ENCODE measurements around the gene ZNF33B. TPM values are rescaled to one million over a fixed set of nuclear protein-coding genes. Genes with fewer than 3 reads are reported as not detected.
A peak's percentile ranks its signal among the peaks of the same experiment; 100 is the strongest.

ZNF33B gene
- polyA plus RNA-seq, 1 experiment = 6.1 TPM

- CTCF ChIA-PET = no interaction called here
- Histone ChIP-seq H3K9me3 (ENCODE audit: control insufficient read depth, insufficient read depth, low read length) (no peaks in the 10 kb centered on the region; the same call in 1 of the 2 replicates), H3K27ac (ENCODE audit: low read depth, low read length) (no peak overlapping the region), H3K27me3 (ENCODE audit: control insufficient read depth, insufficient read depth, low read length) (no peaks in the 10 kb centered on the region), H3K4me3 (ENCODE audit: low read depth, low read length) (peak overlapping the region; percentile 85)
- no peak for DNase-seq (ENCODE audit: low read depth, low spot score)
- no peak for TF ChIP-seq CTCF (IDR thresholded peaks at IDR 0.05; ENCODE audit: low read depth, low read length)
- POLR2A ChIA-PET = no interaction called here
Measured at GRCh38 chr10:42551582-42552187, 86.7 kb downstream of the ZNF33B start.

GRCh38 chr10:42549851-42550250 lies 88.5 kb downstream of the ZNF33B start:
- no peak for TF ChIP-seq CTCF (IDR thresholded peaks at IDR 0.05; ENCODE audit: low read depth, low read length)
- no peak overlapping the region for H3K4me3 ChIP-seq (ENCODE audit: low read depth, low read length)
- no peak overlapping the region for H3K27ac ChIP-seq (ENCODE audit: low read depth, low read length)
- CTCF ChIA-PET = no interaction called here
- POLR2A ChIA-PET = no interaction called here
- no peak for DNase-seq (ENCODE audit: low read depth, low spot score)
- no peaks in the 10 kb centered on the region; the same call in 1 of the 2 replicates for H3K9me3 ChIP-seq (ENCODE audit: control insufficient read depth, insufficient read depth, low read length)
- H3K27me3 ChIP-seq (ENCODE audit: control insufficient read depth, insufficient read depth, low read length) = no peaks in the 10 kb centered on the region

- no peak for TF ChIP-seq CTCF (IDR thresholded peaks at IDR 0.05; ENCODE audit: low read depth, low read length)
- no peak for DNase-seq (ENCODE audit: low read depth, low spot score)
- POLR2A ChIA-PET = no interaction called here
- H3K27ac ChIP-seq (ENCODE audit: low read depth, low read length) = no peak overlapping the region
- H3K9me3 ChIP-seq (ENCODE audit: control insufficient read depth, insufficient read depth, low read length) = no peaks in the 10 kb centered on the region; the same call in 1 of the 2 replicates
- CTCF ChIA-PET = no interaction called here
- H3K27me3 ChIP-seq (ENCODE audit: control insufficient read depth, insufficient read depth, low read length) = no peaks in the 10 kb centered on the region
- no peak overlapping the region for H3K4me3 ChIP-seq (ENCODE audit: low read depth, low read length)
Measured at GRCh38 chr10:42548254-42548653, 90.1 kb downstream of the ZNF33B start.

GRCh38 chr10:42544945-42545344 lies 93.4 kb downstream of the ZNF33B start:
- CTCF ChIA-PET = no interaction called here
- POLR2A ChIA-PET = no interaction called here
- DNase-seq (ENCODE audit: low read depth, low spot score) = no peak
- TF ChIP-seq CTCF (IDR thresholded peaks at IDR 0.05; ENCODE audit: low read depth, low read length) = no peak
- no peaks in the 10 kb centered on the region; the same call in 1 of the 2 replicates for H3K9me3 ChIP-seq (ENCODE audit: control insufficient read depth, insufficient read depth, low read length)
- no peaks in the 10 kb centered on the region for H3K27me3 ChIP-seq (ENCODE audit: control insufficient read depth, insufficient read depth, low read length)
- H3K27ac ChIP-seq (ENCODE audit: low read depth, low read length) = no peak overlapping the region
- no peak overlapping the region for H3K4me3 ChIP-seq (ENCODE audit: low read depth, low read length)

GRCh38 chr10:42543840-42544372 lies 94.5 kb downstream of the ZNF33B start:
- CTCF ChIA-PET = no interaction called here
- no peak overlapping the region for H3K4me3 ChIP-seq (ENCODE audit: low read depth, low read length)
- no peak overlapping the region for H3K27ac ChIP-seq (ENCODE audit: low read depth, low read length)
- POLR2A ChIA-PET = no interaction called here
- no peaks in the 10 kb centered on the region for H3K27me3 ChIP-seq (ENCODE audit: control insufficient read depth, insufficient read depth, low read length)
- no peak for TF ChIP-seq CTCF (IDR thresholded peaks at IDR 0.05; ENCODE audit: low read depth, low read length)
- no peak for DNase-seq (ENCODE audit: low read depth, low spot score)
- peaks cover 10% of the 10 kb centered on the region for H3K9me3 ChIP-seq (ENCODE audit: control insufficient read depth, insufficient read depth, low read length)

Small RNA genes within 50 kb of the gene (small RNA-seq; reads per million reads assigned to genes)
- gene AL022345.1 (ENCODE audit: insufficient read length, low read depth) = not detected
- not detected for gene AL022345.2 (ENCODE audit: insufficient read length, low read depth)
- not detected for gene AL022345.3 (ENCODE audit: insufficient read length, low read depth)
- not detected for gene FXYD6P1 (ENCODE audit: insufficient read length, low read depth)
- gene RNU6-1170P (ENCODE audit: insufficient read length, low read depth) = not detected

Other genes starting within 250 kb of the ZNF33B start
- gene BMS1, start 144.2 kb upstream of the ZNF33B start, polyA plus RNA-seq (2011; rRNA removed) = 7.4 and 8.8 TPM in 2 replicates